Anterior cingulate cortex (tissue), 58 donors: ENCODE measurements around the gene SCRN3.
"Not testable (repeated sequence)": the region's sequence is repeated elsewhere in the genome, so short reads cannot be mapped to it uniquely, and the experiment has no call there.

Experiments used
- DNase-seq, 58 donors: peaks; one replicate each; lab custom pipeline; 2025; lab: John Stamatoyannopoulos, UW

Gene SCRN3

GRCh38 chr2:174399171-174399570 lies 3.6 kb downstream of the SCRN3 start:
- no peak for DNase-seq

DNA sequence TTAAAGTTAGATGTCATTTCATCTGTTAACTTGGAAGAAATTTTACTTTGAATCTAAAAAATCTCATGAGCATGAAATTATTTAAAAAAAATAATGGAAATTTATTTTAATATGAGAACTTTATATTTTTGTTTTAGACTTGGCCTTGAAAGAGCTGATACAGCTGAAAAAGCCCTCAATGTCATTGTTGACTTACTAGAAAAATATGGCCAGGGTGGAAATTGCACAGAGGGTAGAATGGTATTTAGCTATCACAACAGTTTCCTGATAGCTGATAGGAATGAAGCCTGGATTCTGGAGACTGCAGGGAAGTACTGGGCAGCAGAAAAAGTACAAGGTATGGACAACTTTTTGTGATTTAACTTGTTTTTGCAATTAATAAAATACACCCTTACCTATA lies 5.3 kb downstream of the SCRN3 start:
- no peak for DNase-seq

DNA sequence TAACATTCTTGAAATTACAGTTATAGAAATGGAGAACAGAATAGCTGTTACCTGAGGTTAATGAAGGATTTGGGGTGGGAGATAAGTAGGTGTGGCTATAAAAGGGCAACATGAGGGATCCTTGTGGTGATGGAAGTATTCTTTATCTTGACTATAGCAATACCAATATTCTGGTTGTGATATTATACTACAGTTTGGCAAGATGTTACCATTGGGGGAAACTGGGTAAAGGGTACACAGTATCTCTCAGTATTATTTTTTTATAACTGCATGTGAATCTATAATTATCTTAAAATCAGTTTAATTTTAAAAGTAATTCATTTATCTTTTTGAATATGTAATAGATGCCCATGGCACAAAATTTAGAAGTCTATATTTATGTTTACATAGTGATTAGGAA lies 8.1 kb downstream of the SCRN3 start:
- DNase-seq, result no peak

DNA sequence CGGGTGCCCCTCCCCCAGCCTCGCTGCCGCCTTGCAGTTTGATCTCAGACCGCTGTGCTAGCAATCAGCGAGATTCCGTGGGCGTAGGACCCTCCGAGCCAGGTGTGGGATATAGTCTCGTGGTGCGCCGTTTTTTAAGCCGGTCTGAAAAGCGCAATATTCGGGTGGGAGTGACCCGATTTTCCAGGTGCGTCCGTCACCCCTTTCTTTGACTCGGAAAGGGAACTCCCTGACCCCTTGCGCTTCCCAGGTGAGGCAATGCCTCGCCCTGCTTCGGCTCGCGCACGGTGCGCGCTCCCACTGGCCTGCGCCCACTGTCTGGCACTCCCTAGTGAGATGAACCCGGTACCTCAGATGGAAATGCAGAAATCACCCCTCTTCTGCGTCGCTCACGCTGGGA lies 14.5 kb downstream of the SCRN3 start:
- not testable (repeated sequence) for DNase-seq

GRCh38 chr2:174412256-174412655 lies 16.7 kb downstream of the SCRN3 start:
- DNase-seq, result no peak

- DNase-seq, result no peak
Measured at GRCh38 chr2:174428214-174428613, 32.7 kb downstream of the SCRN3 start.

DNA sequence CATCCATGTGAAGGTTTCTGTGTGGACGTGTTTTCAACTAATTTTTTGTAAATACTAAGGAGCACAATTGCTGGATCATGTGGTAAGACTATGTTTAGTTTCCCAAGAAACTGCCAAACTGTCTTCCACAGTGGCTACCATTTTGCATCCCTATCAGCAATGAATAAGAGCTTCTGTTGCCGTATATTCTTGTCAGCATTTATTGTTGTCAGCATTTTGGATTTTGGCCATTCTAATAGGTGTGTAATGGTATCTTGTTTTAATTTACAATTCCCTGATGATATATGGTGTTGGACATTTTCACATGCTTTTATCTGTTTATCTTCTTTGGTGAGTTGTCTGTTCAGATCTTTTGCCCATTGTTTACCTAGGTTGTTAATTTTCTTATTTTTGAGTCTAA lies 34.5 kb downstream of the SCRN3 start:
- DNase-seq, result no peak

- DNase-seq, result no peak
Measured at GRCh38 chr2:174431902-174432301, 36.4 kb downstream of the SCRN3 start.

DNA sequence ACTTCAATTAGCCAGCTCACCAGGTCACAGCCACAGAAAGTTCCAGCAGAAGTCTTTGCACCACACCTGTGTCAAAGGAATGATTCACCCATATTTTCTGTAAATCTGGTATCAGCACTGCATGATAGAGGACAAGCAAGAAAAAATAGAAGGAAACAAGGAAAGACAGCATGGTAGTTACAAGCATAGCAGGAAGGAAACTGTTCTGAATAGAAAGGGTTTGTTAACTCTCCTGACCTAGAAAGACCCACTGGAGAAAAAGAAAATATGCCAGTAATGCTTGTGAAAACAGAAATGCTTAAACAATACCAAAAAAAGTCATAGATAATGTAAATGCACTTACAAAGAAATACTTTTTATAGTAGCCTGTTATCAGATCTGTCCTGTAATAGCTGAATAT lies 40.8 kb downstream of the SCRN3 start:
- no peak for DNase-seq

DNA sequence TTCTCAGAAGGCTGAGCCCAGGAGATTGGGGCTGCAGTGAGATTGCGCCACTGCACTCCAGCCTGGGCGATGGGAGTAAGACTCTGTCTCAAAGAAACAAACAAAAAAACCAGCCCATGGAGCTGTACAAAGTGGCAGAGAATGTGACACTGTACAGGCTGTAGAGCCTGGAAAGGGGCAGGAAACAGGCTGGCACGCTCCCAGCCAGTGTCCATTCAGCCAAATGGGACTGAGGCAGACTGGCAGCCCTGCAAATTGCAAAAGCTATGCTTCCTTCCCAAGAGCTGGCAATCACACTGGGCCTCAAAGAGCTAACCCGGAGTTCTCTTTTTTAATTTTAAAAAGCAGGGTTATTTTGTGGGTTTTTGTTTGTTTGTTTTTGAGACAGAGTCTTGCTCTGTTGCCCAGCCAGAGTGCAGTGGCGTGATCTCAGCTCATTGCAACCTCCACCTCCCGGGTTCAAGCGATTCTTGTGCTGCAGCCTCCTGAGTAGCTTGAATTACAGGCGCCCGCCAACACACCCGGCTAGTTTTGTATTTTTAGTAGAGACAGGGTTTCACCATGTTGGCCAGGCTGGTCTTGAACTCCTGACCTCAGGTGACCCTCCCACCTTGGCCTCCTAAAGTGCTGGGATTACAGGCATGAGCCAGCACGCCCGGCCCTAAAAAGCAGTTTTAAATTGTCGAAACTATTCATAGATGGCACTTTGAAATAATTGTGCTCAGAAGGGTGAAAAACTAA lies 42.8 kb downstream of the SCRN3 start:
- peak; percentile 7 to 94 (median 78) for DNase-seq

DNA sequence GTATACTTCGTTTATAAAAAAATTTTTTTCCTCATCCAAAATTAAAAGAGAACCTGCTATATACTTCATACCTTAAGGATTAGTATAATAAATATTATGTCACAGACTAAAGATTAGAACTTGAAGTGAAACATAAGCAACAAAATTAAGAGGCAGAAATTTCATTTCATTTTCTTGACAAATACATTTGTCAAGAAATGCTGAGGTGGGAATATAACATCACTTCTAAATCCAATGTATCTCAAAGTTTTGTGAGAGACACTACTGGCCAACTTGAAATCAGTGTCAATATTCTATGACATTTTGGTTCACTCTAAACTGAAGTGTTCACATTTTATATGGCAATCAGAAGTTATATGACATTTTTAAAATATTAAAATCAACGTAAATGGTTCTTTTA lies 43.8 kb downstream of the SCRN3 start:
- DNase-seq, result no peak

DNA sequence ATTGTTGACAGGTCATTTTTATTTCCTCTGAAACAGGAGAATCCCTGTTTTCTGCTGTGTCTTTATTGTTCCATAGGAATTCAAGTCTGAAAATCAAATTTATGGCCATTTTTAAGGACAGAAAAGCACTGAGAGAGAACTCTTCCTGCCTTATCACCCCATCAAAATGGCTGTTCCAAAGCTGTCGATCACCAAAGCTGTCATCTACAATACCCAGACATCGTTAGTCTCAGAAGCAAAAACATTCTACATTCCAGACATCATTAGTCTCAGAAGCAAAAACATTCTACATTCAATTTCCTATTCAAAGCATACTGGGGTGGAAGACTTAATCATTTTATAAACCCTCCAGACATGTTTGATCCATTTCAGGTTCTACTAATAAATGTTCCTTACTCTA lies 44.4 kb downstream of the SCRN3 start:
- no peak for DNase-seq

DNA sequence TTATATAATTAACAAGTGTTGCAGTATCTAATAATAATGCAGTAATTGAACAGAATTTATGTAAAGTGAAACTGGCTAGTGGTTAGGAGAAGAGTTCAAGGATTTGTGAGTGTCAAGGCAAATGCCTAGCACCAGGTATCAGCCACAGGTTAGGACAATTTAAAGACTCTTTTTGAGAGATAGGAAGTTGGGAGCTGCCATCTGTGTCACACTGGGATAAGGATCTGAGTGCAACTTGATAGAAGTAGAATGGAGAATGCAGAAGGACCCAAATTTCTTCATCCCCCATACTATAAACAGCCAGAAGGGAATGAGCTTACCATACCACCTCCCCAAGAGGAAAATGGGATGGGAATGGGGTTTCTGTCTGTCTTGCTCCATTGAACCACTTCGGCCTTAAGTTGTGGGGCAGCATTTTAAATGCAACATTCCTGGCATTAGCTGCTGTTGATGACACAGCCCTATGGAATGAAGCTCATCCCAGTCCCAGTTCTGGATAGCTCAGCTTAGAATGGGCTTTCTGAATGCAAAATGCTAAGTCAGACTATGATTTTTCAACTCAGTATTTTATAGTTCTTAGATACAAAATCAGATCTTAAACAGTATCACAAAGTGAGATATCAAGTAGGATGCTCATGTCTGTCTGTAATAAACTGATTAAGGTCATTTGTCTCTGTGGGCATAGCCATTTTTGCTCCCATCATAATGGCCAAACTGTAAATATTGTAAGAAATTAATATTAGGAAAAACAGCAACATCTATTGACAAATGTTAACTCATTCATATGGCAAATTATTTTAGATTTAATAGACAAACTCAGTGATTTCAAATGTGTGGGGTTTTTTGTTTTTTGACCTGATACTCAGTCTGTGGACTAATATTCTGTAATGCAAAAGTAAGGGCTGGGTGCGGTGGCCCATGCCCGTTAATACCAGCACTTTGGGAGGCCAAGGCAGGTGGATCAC lies 47.3 kb downstream of the SCRN3 start:
- no peak for DNase-seq

- DNase-seq, result no peak
Measured at GRCh38 chr2:174444761-174445160, 49.2 kb downstream of the SCRN3 start.

- DNase-seq, result no peak
Measured at GRCh38 chr2:174445248-174445647, 49.7 kb downstream of the SCRN3 start.

GRCh38 chr2:174446531-174446930 lies 51.0 kb downstream of the SCRN3 start:
- DNase-seq, result no peak

GRCh38 chr2:174449033-174449432 lies 53.5 kb downstream of the SCRN3 start:
- no peak for DNase-seq

DNA sequence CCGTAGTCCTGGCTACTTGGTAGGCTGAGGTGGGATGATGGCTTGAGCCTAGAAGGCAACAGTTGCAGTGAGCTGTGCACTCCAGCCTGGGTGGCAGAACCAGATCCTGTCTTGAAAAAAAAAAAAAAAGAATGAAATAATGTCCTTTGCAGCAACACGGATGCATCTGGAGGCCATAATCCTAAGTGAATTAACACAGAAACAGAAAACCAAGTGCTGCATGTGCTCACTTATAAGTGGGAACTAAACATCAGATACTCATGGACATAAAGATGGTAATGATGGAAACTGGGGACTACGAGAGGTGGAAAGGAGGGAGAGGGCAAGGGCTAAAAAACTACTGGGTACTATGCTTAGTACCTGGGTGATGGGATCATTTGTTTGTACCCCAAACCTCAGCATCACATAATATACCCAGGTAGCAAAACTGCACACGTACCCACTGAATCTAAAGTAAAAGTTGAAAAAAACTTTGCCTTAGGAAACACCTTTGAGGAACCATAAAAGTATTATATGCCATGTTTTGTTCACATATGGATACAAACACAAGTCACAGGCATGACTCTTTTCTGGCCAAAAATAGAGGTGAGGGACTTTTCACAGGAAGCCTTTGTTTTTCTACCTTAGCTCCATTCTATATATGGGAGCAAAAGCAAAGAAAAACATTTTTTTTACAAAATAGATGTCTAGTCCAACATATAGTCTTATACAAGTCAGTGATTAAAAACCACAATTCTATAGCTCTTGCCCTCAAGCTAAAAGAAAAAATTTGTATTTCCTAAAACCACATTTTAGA lies 54.7 kb downstream of the SCRN3 start:
- DNase-seq, result no peak

DNA sequence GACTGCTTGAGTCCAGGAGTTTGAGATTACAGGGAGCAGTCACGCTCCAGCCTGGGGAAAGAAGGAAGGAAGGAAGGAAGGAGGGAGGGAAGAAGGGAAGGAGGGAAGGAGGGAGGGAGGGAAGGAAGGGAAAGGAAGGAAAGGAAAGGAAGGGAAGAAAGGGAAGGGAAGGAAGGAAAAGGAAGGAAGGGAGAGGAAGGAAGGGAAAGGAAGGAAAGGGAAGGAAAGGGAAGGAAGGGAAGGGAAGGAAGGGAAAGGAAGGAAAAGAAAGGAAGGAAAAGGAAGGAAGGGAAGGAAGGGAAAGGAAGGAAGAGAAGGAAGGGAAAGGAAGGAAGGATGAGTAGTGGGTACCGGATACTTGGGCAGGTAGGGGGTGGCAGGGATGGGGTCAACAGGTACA lies 59.0 kb downstream of the SCRN3 start:
- no peak for DNase-seq

GRCh38 chr2:174461221-174461620 lies 65.7 kb downstream of the SCRN3 start:
- no peak for DNase-seq

- peak in 4 of 58 donors; percentile 0 to 8 (median 2) for DNase-seq
Measured at GRCh38 chr2:174465327-174465726, 69.8 kb downstream of the SCRN3 start.
